ENCODE results near the gene TMEM108.
A peak's percentile ranks its signal among the peaks of the same experiment; 100 is the strongest.

TMEM108 gene

GRCh38 chr3:133119176-133119575, 81.0 kb downstream of the TMEM108 start:
- no peak for DNase-seq (ENCODE audit: low spot score)

GRCh38 chr3:133121450-133121849, 83.3 kb downstream of the TMEM108 start:
- DNase-seq (ENCODE audit: low spot score): no peak

- DNase-seq (ENCODE audit: low spot score): no peak
These were observed 85.4 kb downstream of the TMEM108 start for GRCh38 chr3:133123636-133124035.

GRCh38 chr3:133124511-133124910, 86.3 kb downstream of the TMEM108 start:
- DNase-seq (ENCODE audit: low spot score): no peak

- no peak for DNase-seq (ENCODE audit: low spot score)
These were observed 87.0 kb downstream of the TMEM108 start for GRCh38 chr3:133125171-133125570.

- no peak for DNase-seq (ENCODE audit: low spot score)
These were observed 87.6 kb downstream of the TMEM108 start for GRCh38 chr3:133125802-133126201.

- no peak for DNase-seq (ENCODE audit: low spot score)
These were observed 89.2 kb downstream of the TMEM108 start for GRCh38 chr3:133127381-133127780.

- DNase-seq (ENCODE audit: low spot score): peak; percentile 49
These were observed 92.0 kb downstream of the TMEM108 start for GRCh38 chr3:133130168-133130567.

- no peak for DNase-seq (ENCODE audit: low spot score)
These were observed 97.1 kb downstream of the TMEM108 start for GRCh38 chr3:133135306-133135705.

- peak; percentile 64 for DNase-seq (ENCODE audit: low spot score)
These were observed 98.2 kb downstream of the TMEM108 start for GRCh38 chr3:133136114-133137041.

GRCh38 chr3:133137042-133137996, 99.1 kb downstream of the TMEM108 start:
- DNase-seq (ENCODE audit: low spot score): no peak

- no peak for DNase-seq (ENCODE audit: low spot score)
These were observed 99.8 kb downstream of the TMEM108 start for GRCh38 chr3:133138017-133138416.

- no peak for DNase-seq (ENCODE audit: low spot score)
These were observed 113.9 kb downstream of the TMEM108 start for GRCh38 chr3:133152056-133152455.

- no peak for DNase-seq (ENCODE audit: low spot score)
These were observed 114.6 kb downstream of the TMEM108 start for GRCh38 chr3:133152681-133153220.

- DNase-seq (ENCODE audit: low spot score): no peak
These were observed 115.2 kb downstream of the TMEM108 start for GRCh38 chr3:133153382-133153781.

- DNase-seq (ENCODE audit: low spot score): no peak
These were observed 119.5 kb downstream of the TMEM108 start for GRCh38 chr3:133157716-133158115.

GRCh38 chr3:133158686-133159085, 120.5 kb downstream of the TMEM108 start:
- DNase-seq (ENCODE audit: low spot score): no peak

GRCh38 chr3:133159498-133160475, 121.6 kb downstream of the TMEM108 start:
- no peak for DNase-seq (ENCODE audit: low spot score)

GRCh38 chr3:133161656-133162055, 123.5 kb downstream of the TMEM108 start:
- no peak for DNase-seq (ENCODE audit: low spot score)

- no peak for DNase-seq (ENCODE audit: low spot score)
These were observed 124.1 kb downstream of the TMEM108 start for GRCh38 chr3:133162265-133162664.

GRCh38 chr3:133162670-133163305, 124.6 kb downstream of the TMEM108 start:
- DNase-seq (ENCODE audit: low spot score): no peak

All from kidney tubule cell (primary cell).